HUES6 (cell line): ENCODE data around the gene SEPTIN8.

Experiments used
- H3K27ac ChIP-seq: 2 replicates; pipeline ENCODE4 v1.7.0; 2013; ENCODE audit warnings: low read depth, mild to moderate bottlenecking, low read length, inconsistent platforms
- H3K27me3 ChIP-seq: 2 replicates; pipeline ENCODE4 v1.6.1; 2013; ENCODE audit warnings: low read length; ENCODE audit not compliant: control insufficient read depth, insufficient read depth
- H3K36me3 ChIP-seq: 2 replicates; pipeline ENCODE4 v1.6.1; 2013; ENCODE audit warnings: low read length; ENCODE audit not compliant: control insufficient read depth, insufficient read depth
- H3K4me1 ChIP-seq: 2 replicates; pipeline ENCODE4 v1.6.1; 2013; ENCODE audit warnings: low read length; ENCODE audit not compliant: control insufficient read depth, insufficient read depth
- H3K4me3 ChIP-seq: 2 replicates; pipeline ENCODE4 v1.5.1; 2013; ENCODE audit warnings: low read depth, low read length
- H3K9ac ChIP-seq: one replicate; pipeline ENCODE4 v1.6.1; 2013; ENCODE audit warnings: mild to moderate bottlenecking, low read length
- H3K9me3 ChIP-seq: 2 replicates; pipeline ENCODE4 v1.6.1; 2013; ENCODE audit warnings: low read depth, low read length; ENCODE audit not compliant: control insufficient read depth, insufficient read depth

The SEPTIN8 gene

DNA sequence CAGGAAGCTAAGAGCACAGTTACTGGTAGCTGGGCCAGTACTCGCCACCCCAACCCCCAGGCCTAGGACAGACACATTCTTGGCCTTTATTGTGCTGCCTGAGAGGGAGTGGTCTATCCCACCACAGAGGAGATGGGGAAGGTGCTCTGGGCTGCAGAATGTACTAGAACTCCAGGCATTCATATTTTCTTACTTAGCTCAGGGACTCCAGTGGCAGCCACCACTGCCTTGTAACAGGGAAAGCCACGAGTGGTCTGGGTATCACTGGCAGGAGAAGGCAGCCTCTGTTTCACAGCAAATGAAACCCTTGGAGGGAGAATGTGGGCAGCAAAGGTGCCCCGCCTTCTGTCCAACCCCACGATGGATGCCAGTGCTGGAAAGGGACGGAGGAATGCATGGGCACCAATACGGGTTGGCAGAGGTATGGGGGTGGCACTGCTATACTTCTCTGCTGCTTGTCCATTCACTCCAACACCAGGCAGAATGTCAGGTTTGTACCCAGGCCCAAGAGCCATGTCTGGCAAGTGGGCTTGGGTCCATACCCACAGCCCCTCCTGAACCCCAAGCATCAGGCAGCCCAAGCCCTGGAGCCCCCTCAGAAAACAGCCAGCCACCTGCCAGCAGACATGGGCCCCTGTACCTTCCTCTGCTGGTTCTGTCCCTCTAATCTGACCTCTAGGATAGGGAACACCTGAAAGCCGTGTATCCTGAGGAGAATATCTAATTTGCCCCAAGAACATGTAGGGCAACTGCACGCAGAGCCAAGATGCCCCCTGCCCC is 4.6 kb downstream of the SEPTIN8 start:
- H3K27me3 ChIP-seq, result peaks cover 20% of the 10 kb centered on the region
- H3K27ac ChIP-seq, result no peak overlapping the region

DNA sequence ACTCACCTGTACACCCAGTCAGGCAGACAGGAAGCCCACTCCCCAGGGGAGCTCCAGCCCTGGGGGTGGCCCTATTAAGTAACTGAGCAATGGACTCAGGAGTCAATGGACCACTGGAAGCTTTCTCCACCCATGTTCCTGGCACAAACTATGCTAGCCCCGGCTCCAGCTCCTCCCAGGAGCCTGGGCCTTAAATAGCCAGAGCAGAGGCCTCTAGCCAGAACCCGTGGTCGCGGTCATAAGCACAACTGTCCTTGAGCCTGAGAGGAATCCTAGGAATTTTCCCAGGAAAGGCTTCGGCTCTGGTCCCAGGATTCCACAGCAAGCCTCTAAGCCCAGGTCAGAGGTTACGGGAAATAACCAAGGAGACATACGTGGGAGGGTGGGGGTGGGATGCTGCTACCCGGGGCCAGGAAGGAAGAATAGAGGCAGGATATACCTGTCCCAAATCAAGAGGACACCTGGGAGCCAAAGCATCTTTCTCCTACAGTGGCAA is 5.5 kb downstream of the SEPTIN8 start:
- Histone ChIP-seq H3K27ac (no peak overlapping the region), H3K9ac (no peak overlapping the region), H3K9me3 (no peaks in the 10 kb centered on the region), H3K4me3 (no peak overlapping the region), H3K4me1 (peaks cover 29% of the 10 kb centered on the region), H3K36me3 (no peaks in the 10 kb centered on the region), H3K27me3 (peaks cover 15% of the 10 kb centered on the region)

More for the DNA sequence above, 4.6 kb downstream of the SEPTIN8 start:
- H3K9ac ChIP-seq, result no peak overlapping the region
- H3K36me3 ChIP-seq, result no peaks in the 10 kb centered on the region
- H3K9me3 ChIP-seq, result no peaks in the 10 kb centered on the region
- H3K4me1 ChIP-seq, result peaks cover 29% of the 10 kb centered on the region
- no peak overlapping the region for H3K4me3 ChIP-seq

DNA sequence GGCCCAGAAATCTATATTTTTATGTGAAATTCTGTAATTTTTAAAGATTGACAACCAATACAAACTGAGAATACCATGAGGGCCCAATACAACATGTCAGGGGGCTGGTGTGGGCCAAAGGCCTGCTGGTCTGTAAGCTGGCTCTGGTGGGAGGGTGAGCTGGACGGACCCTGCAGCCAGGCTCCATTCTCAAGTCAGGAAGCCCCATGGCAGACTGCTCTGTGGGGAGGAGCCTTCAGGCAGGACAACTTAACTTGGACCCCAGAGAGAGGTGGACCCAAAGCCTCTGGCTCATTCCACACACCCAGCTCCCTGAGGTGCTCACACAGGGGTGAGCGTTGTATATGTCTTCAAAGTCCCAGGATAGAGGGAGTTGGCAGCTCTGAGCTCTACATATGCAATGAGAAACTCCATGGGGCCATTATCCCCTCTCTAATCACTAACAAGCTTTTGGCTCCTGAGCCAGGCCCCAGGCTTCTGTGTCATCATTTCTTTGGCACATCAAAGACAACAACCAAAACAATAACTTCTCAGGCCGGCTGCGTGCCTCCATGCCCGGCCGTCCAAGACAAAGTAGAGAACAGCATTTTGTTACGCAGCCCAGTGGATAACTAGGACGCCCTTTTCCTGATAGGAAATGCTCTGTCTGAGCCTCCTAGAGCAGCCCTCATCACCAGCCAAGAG is 6.4 kb downstream of the SEPTIN8 start:
- H3K9ac ChIP-seq, result no peak overlapping the region
- H3K27me3 ChIP-seq, result peaks cover 7% of the 10 kb centered on the region
- H3K36me3 ChIP-seq, result no peaks in the 10 kb centered on the region
- peaks cover 23% of the 10 kb centered on the region for H3K4me1 ChIP-seq
- no peak overlapping the region for H3K27ac ChIP-seq
- H3K9me3 ChIP-seq, result no peaks in the 10 kb centered on the region
- no peak overlapping the region for H3K4me3 ChIP-seq

DNA sequence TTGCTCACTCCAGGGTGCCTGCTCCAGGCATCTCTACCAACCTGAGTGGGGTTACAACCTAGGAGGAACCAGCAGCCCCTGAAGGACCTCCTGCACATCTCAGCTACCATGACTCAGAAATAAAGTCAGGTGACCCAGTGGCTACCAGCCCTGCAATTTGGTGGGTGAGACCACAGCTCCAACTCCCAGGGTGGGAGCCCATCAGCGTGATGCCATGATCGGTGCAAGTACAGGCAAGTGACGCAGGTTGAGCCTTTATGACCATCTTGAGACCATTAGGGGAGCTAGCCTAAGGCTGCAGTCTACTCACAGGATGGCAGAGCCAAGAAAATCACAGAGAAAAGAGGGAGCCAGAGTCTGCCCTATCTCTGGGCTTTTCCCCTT is 8.6 kb downstream of the SEPTIN8 start:
- H3K4me3 ChIP-seq, result no peak overlapping the region
- no peaks in the 10 kb centered on the region for H3K27me3 ChIP-seq
- H3K27ac ChIP-seq, result no peak overlapping the region
- no peak overlapping the region for H3K9ac ChIP-seq
- H3K9me3 ChIP-seq, result no peaks in the 10 kb centered on the region
- H3K4me1 ChIP-seq, result peaks cover 21% of the 10 kb centered on the region
- peaks cover 14% of the 10 kb centered on the region for H3K36me3 ChIP-seq

DNA sequence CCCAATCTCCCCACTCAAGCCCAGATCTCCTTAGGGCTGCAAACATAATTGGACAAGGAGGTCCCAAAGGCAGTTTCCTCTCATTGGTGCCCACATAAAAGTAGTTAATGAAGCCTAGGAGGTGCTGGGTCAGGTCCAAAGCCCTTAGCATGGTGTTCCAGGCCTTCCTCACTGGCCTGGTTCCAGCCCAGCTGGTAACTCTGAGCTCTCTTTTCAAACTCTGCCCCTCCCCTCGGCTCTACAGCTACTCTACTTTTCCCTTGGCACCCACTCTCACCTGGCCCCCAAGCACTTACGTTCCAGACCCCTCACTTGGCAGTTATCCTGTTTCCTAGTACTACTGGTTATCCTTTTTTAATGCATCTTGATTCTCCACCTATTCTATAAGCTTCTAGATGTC is 9.9 kb downstream of the SEPTIN8 start:
- H3K27ac ChIP-seq, result no peak overlapping the region
- H3K27me3 ChIP-seq, result no peaks in the 10 kb centered on the region
- no peak overlapping the region for H3K9ac ChIP-seq
- H3K4me1 ChIP-seq, result peaks cover 17% of the 10 kb centered on the region
- H3K9me3 ChIP-seq, result no peaks in the 10 kb centered on the region
- peaks cover 21% of the 10 kb centered on the region for H3K36me3 ChIP-seq
- no peak overlapping the region for H3K4me3 ChIP-seq

DNA sequence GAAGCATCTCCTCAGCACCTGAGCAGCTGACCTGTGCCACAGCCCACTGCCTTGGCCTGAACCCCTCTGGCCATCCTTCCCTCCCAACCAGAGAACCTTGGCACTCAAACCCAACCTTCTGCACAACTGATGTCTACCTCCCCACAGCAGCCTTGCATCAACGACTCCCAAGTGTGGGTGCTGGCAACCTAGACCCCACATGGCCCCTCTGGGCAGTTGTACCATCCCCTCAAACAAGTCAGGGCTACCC is 10.3 kb downstream of the SEPTIN8 start:
- Histone ChIP-seq H3K27me3 (no peaks in the 10 kb centered on the region), H3K27ac (no peak overlapping the region), H3K4me3 (no peak overlapping the region), H3K36me3 (peaks cover 21% of the 10 kb centered on the region), H3K9me3 (no peaks in the 10 kb centered on the region), H3K4me1 (peaks cover 12% of the 10 kb centered on the region), H3K9ac (no peak overlapping the region)

DNA sequence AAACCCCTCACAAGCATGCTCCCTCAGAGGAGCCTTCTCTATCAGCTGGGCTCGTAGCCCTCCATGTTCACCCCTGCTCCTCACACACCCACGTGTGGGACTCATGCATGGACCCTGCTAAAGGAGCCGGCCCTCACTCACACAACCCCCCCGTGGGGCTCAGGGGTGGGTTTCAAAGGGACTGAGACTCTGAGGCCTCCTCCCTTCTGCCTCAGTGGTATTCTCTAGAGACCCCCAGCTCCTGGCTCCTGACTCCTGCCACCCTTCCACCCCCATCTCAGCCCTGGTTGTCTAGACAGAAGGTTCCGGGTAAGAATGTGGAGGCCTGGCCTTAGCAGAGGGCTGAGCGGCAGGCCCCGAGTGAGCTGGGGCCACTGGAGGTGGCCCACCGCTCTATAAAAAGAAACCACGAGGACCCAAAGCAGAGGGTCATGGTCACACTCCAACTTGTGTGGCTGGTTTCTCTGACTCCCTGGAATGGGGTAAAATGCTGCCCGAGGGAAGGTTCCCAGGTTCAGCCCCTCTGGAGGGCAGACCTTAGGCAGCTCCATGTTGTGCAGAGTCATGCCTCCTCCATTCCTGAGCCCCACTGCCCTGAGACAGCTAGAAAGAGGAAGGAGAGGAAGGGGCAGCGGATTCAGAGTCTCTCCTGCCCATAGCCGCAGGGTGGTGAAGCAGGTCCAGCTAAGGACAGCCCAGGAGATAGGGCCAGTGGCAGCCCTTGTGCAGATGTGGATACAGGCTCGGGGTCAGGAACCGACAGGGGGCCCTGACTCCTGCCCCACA is 10.8 kb downstream of the SEPTIN8 start:
- Histone ChIP-seq H3K27me3 (no peaks in the 10 kb centered on the region), H3K36me3 (peaks cover 26% of the 10 kb centered on the region), H3K9ac (no peak overlapping the region), H3K27ac (no peak overlapping the region), H3K9me3 (no peaks in the 10 kb centered on the region), H3K4me3 (no peak overlapping the region), H3K4me1 (peaks cover 8% of the 10 kb centered on the region)

DNA sequence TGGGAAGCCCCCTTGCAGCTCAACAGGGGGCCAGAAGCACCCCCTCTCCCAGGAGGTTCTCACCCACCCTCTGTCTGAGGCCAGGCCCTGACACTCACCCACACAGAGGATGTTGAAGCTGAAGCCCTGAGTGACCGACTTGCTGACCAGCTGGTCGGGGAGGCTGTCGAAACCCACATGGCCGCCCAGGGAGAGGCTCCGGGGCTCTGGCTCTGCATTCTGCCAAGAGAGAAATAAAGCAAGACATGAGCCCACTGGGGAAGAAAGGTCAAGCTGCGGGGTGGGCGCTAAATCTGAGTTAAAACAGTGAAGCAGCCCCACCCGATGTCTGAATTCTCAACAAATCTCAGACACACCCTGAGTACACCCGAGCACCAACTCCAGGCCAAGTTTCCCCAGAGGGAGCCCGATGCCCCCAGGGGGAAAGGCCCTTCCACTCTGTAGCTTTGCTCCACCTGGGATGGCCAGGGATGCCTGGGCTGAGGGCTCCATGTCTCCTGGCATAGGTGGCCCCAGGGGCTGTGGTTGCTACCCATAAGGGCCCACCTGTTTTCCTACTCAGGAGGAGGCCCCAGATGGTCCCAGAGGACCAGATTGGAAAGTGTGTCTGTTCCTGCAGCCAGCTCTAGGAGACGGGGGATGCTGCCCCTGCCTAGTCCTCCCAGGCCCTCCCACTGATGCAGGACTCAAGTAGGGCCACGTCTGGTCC is 11.6 kb downstream of the SEPTIN8 start:
- H3K4me1 ChIP-seq, result peaks cover under 1% of the 10 kb centered on the region; the same call in 1 of the 2 replicates
- H3K9me3 ChIP-seq, result no peaks in the 10 kb centered on the region
- no peak overlapping the region for H3K9ac ChIP-seq
- peaks cover 33% of the 10 kb centered on the region for H3K36me3 ChIP-seq
- H3K4me3 ChIP-seq, result no peak overlapping the region
- no peaks in the 10 kb centered on the region for H3K27me3 ChIP-seq
- no peak overlapping the region for H3K27ac ChIP-seq

DNA sequence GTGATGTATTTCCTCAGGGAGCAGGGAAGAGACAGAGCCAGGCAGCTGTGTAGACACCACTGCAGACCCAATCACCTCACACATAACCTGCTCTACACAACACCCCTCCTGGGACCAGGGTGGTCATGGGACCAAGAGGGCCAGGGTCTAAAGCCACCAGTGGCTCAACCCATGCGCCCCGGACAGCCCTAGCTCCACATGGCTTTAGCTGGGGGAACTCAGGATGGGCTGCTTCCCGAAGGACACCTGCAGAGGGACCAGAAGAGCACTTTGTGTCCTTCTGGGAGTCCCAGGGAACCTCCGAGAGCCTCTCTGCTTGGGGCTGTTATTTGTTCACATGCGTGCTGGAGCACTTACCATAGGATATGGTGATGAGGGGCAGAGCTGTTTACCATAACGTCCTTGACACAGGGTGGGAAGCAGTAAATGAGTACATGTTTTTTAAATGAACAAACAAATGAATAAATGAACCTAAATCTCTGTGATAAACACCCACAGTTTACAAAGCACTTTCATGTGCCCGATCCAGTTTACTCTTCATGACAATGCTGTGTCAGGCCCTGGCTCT is 12.3 kb downstream of the SEPTIN8 start:
- no peak overlapping the region for H3K27ac ChIP-seq
- no peaks in the 10 kb centered on the region for H3K27me3 ChIP-seq
- peaks cover 36% of the 10 kb centered on the region for H3K36me3 ChIP-seq
- H3K9me3 ChIP-seq, result no peaks in the 10 kb centered on the region
- no peak overlapping the region for H3K4me3 ChIP-seq
- no peaks in the 10 kb centered on the region for H3K4me1 ChIP-seq
- H3K9ac ChIP-seq, result no peak overlapping the region

DNA sequence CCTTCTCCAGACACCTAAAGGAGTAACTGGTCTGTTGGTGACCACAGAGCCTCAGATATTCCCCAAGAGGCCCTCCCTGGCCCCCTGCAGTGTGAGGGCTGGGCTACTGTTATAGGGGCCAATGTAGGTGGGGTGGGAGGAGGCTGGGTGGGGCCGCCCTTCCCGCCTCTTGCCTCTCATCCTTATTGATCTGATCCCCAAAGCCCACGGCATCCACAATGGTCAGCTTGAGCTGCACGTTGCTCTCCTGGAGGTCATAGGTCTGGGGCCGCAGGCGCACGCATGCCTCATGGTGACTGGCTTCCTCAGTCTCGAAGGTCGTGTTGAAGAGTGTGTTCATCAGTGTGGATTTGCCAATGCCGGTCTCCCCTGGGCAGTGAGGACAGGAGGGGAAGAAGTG is 13.0 kb downstream of the SEPTIN8 start:
- H3K9ac ChIP-seq, result no peak overlapping the region
- H3K9me3 ChIP-seq, result no peaks in the 10 kb centered on the region
- no peak overlapping the region for H3K4me3 ChIP-seq
- H3K36me3 ChIP-seq, result peaks cover 43% of the 10 kb centered on the region
- H3K27ac ChIP-seq, result no peak overlapping the region
- H3K27me3 ChIP-seq, result no peaks in the 10 kb centered on the region
- no peaks in the 10 kb centered on the region for H3K4me1 ChIP-seq
